GM23338 (cell line): ENCODE measurements around the gene COIL. TPM values are rescaled to one million over a fixed set of nuclear protein-coding genes. Genes with fewer than 3 reads are reported as not detected.

Experiments
- ATAC-seq: fragments of 200-7000 bp; cut with Tn5 transposase; 3 replicates; pipeline ENCODE4 v1.9.1; 2020
- DNase-seq: peaks from one replicate; pipeline ENCODE4 v3.0.0-alpha.2; 2015; ENCODE audit warnings: low spot score
- H2AFZ ChIP-seq: fragments of 200-600 bp; sonication (generic); 2 replicates; pipeline ENCODE4 v1.8.0; 2016; ENCODE audit warnings: antibody characterized with exemption, mild to moderate bottlenecking, moderate library complexity
- H3F3A ChIP-seq: fragments of 200-600 bp; sonication (generic); replicated peaks from 2 replicates; pipeline ENCODE4 v1.8.0; 2017; ENCODE audit warnings: antibody characterized with exemption, mixed run types, low read depth
- H3K27ac ChIP-seq: fragments of 200-600 bp; sonication (generic); 2 replicates; pipeline ENCODE4 v1.6.1; 2016; ENCODE audit warnings: low read depth
- H3K27me3 ChIP-seq: fragments of 200-600 bp; sonication (generic); 2 replicates; pipeline ENCODE4 v1.8.0; 2016; ENCODE audit warnings: mild to moderate bottlenecking, mixed run types, moderate library complexity; ENCODE audit not compliant: insufficient read depth
- H3K36me3 ChIP-seq: fragments of 200-600 bp; sonication (generic); 2 replicates; pipeline ENCODE4 v1.8.0; 2016; ENCODE audit warnings: mild to moderate bottlenecking; ENCODE audit not compliant: insufficient read depth
- H3K4me1 ChIP-seq: fragments of 200-600 bp; sonication (generic); 2 replicates; pipeline ENCODE4 v1.8.0; 2016; ENCODE audit warnings: mild to moderate bottlenecking, moderate library complexity; ENCODE audit not compliant: insufficient read depth
- H3K4me2 ChIP-seq: fragments of 200-600 bp; sonication (generic); 2 replicates; pipeline ENCODE4 v1.7.1; 2017; ENCODE audit warnings: mixed run types
- H3K4me3 ChIP-seq: fragments of 200-600 bp; sonication (generic); 2 replicates; pipeline ENCODE4 v1.6.1; 2016; ENCODE audit warnings: mixed run types
- H3K79me2 ChIP-seq: fragments of 200-600 bp; sonication (generic); replicated peaks from 2 replicates; pipeline ENCODE4 v1.8.0; 2017; ENCODE audit warnings: mild to moderate bottlenecking; ENCODE audit not compliant: insufficient read depth
- H3K9me2 ChIP-seq: fragments of 200-600 bp; sonication (generic); 2 replicates; pipeline ENCODE4 v1.8.0; 2017; ENCODE audit not compliant: insufficient read depth
- H4K20me1 ChIP-seq: fragments of 200-600 bp; sonication (generic); replicated peaks from 2 replicates; pipeline ENCODE4 v1.8.0; 2017; ENCODE audit warnings: mild to moderate bottlenecking; ENCODE audit not compliant: insufficient read depth
- H3K27ac Mint-ChIP-seq: 2 replicates; pipeline ENCODE4 v1.8.0; 2020; ENCODE audit warnings: inconsistent platforms, mild to moderate bottlenecking, moderate library complexity, mixed read lengths
- H3K27me3 Mint-ChIP-seq: 3 replicates; pipeline ENCODE4 v1.8.0; 2022; ENCODE audit warnings: low read depth, mild to moderate bottlenecking, moderate library complexity, mixed read lengths, inconsistent platforms; ENCODE audit not compliant: insufficient read depth, poor library complexity
- H3K36me3 Mint-ChIP-seq: 3 replicates; pipeline ENCODE4 v1.8.0; 2021; ENCODE audit warnings: low read depth, mild to moderate bottlenecking, inconsistent platforms, moderate library complexity, mixed read lengths
- H3K4me1 Mint-ChIP-seq: 3 replicates; pipeline ENCODE4 v1.8.0; 2020; ENCODE audit warnings: mild to moderate bottlenecking, inconsistent platforms, mixed read lengths
- H3K4me3 Mint-ChIP-seq: 3 replicates; pipeline ENCODE4 v1.8.0; 2021; ENCODE audit warnings: moderate library complexity, mild to moderate bottlenecking, inconsistent platforms, mixed read lengths
- H3K9me3 Mint-ChIP-seq: 3 replicates; pipeline ENCODE4 v1.8.0; 2020; ENCODE audit warnings: moderate library complexity, mild to moderate bottlenecking, inconsistent platforms, mixed read lengths
- EZH2 ChIP-seq: fragments of 200-600 bp; sonication (generic); IDR thresholded peaks from one replicate; pipeline ENCODE4 v1.8.0; 2017; ENCODE audit warnings: antibody characterized with exemption, mild to moderate bottlenecking, low read depth; ENCODE audit not compliant: unreplicated experiment
- JUNB ChIP-seq: IDR thresholded peaks from one replicate; pipeline ENCODE4 v1.6.1; 2016; ENCODE audit warnings: antibody characterized with exemption; ENCODE audit not compliant: unreplicated experiment
- NANOG ChIP-seq: IDR thresholded peaks from 2 replicates; pipeline ENCODE4 v1.6.1; 2016; ENCODE audit warnings: antibody characterized with exemption, borderline replicate concordance
- POLR2AphosphoS5 ChIP-seq: IDR thresholded peaks from 2 replicates; pipeline ENCODE4 v1.6.1; 2016; ENCODE audit warnings: antibody characterized with exemption, low read depth
- STAT1 ChIP-seq: IDR thresholded peaks from one replicate; pipeline ENCODE4 v1.6.1; 2016; ENCODE audit warnings: antibody characterized with exemption; ENCODE audit not compliant: unreplicated experiment
- ZNF114 ChIP-seq: fragments of 250-450 bp; sonication (Bioruptor Pico); IDR thresholded peaks from 2 replicates; pipeline ENCODE4 v1.5.0; 2020; ENCODE audit warnings: mild to moderate bottlenecking, moderate library complexity
- ZNF331 ChIP-seq: fragments of 250-450 bp; sonication (Bioruptor Pico); IDR thresholded peaks from 2 replicates; pipeline ENCODE4 v1.5.0; 2020; ENCODE audit warnings: low read depth, mild to moderate bottlenecking, moderate library complexity
- polyA plus RNA-seq: library from polyadenylated mRNA; unstranded; fragments of >200 nt; fragmentation: Nextera tagmentation; extraction: Ambion mirVana; gene quantifications from 2 replicates; pipeline ENCODE4 v1.2.1, GENCODE V29; 2016
- total RNA-seq: library from RNA; depleted of rRNA; stranded (reverse); fragments of >200 nt; shearing (Covaris generic); gene quantifications from 2 replicates; pipeline ENCODE4 v1.2.3, GENCODE V29; 2014
- TF ChIP-seq, protein P1 (sequence below), 2 experiments: fragments of 200-600 bp in 1 of 2; sonication (generic) in 1 of 2; conservative IDR thresholded peaks; 2 replicates each; pipeline versions ENCODE4 v1.5.1 to v1.6.1; 2016 to 2017; ENCODE audit warnings: antibody characterized with exemption in 2 of 2, low read depth in 2 of 2, mild to moderate bottlenecking in 2 of 2, moderate library complexity in 1 of 2
- TF ChIP-seq, protein P2 (sequence below): IDR thresholded peaks from 2 replicates; pipeline ENCODE4 v1.6.1; 2016; ENCODE audit warnings: antibody characterized with exemption
- TF ChIP-seq, protein P3 (sequence below): IDR thresholded peaks from one replicate; pipeline ENCODE4 v1.6.1; 2018; ENCODE audit warnings: antibody characterized with exemption; ENCODE audit not compliant: unreplicated experiment
- TF ChIP-seq, protein P4 (sequence below): fragments of 250-450 bp; sonication (Bioruptor Pico); IDR thresholded peaks from 2 replicates; pipeline ENCODE4 v1.5.0; 2020; ENCODE audit warnings: mild to moderate bottlenecking, moderate library complexity

The COIL gene
- total and polyA plus RNA-seq, 2 experiments from 2014 or later: 18.5 to 32.2 TPM

DNA sequence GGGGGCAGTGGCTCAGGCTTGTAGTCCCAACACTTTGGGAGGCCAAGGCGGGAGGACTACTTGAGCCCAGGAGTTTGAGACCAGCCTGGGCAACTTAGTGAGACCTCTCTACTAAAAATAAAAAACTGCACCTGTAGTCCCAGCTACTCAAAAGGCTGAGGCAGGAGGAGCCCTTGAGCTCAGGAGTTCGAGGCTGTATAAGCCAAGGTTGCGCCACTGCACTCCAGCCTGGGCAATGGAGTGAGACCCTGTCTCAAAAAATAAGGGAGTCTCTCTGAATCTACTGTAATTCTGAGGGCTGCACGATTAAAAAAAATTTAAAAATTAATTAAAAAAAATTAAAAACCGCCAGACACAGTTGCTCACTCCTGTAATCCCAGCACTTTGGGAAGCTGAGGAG, 3.9 kb downstream of the COIL start (continued):
- TF ChIP-seq, protein P1, sequence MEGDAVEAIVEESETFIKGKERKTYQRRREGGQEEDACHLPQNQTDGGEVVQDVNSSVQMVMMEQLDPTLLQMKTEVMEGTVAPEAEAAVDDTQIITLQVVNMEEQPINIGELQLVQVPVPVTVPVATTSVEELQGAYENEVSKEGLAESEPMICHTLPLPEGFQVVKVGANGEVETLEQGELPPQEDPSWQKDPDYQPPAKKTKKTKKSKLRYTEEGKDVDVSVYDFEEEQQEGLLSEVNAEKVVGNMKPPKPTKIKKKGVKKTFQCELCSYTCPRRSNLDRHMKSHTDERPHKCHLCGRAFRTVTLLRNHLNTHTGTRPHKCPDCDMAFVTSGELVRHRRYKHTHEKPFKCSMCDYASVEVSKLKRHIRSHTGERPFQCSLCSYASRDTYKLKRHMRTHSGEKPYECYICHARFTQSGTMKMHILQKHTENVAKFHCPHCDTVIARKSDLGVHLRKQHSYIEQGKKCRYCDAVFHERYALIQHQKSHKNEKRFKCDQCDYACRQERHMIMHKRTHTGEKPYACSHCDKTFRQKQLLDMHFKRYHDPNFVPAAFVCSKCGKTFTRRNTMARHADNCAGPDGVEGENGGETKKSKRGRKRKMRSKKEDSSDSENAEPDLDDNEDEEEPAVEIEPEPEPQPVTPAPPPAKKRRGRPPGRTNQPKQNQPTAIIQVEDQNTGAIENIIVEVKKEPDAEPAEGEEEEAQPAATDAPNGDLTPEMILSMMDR (conservative IDR thresholded peaks at IDR 0.05; ENCODE audit: low read depth in 2 of 2): no peak

DNA sequence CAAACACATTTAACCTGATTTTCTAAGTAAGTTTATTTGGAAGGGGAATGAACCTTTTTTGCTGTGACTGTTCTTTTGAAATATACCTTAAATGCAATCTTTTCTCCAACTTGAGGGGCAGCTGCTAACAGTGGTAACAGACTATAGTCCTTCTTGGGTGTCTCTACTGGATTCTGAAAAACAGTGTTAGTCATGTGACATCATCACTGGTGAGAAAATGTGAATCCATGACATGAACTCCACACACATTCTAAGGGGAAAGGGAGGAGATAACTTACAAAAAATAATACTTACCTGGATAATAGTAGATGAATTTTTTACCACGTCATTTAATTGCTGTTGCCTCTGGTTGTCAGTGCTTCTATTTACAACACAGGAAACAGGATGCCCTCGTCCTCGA, 11.3 kb downstream of the COIL start:
- Histone ChIP-seq H3K36me3 (no peaks in the 10 kb centered on the region), H3K79me2 (peaks cover 14% of the 10 kb centered on the region)
- peaks cover 47% of the 10 kb centered on the region for H3K36me3 Mint-ChIP-seq
- TF ChIP-seq POLR2AphosphoS5 (no peak), STAT1 (no peak), ZNF331 (CRISPR knock-in tag) (no peak), EZH2 (no peak), NANOG (no peak), JUNB (no peak), ZNF114 (no peak)
- TF ChIP-seq, protein P2, sequence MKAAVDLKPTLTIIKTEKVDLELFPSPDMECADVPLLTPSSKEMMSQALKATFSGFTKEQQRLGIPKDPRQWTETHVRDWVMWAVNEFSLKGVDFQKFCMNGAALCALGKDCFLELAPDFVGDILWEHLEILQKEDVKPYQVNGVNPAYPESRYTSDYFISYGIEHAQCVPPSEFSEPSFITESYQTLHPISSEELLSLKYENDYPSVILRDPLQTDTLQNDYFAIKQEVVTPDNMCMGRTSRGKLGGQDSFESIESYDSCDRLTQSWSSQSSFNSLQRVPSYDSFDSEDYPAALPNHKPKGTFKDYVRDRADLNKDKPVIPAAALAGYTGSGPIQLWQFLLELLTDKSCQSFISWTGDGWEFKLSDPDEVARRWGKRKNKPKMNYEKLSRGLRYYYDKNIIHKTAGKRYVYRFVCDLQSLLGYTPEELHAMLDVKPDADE: no peak
- TF ChIP-seq, protein P1 (conservative IDR thresholded peaks at IDR 0.05; ENCODE audit: low read depth in 2 of 2): no peak
- TF ChIP-seq, protein P3, sequence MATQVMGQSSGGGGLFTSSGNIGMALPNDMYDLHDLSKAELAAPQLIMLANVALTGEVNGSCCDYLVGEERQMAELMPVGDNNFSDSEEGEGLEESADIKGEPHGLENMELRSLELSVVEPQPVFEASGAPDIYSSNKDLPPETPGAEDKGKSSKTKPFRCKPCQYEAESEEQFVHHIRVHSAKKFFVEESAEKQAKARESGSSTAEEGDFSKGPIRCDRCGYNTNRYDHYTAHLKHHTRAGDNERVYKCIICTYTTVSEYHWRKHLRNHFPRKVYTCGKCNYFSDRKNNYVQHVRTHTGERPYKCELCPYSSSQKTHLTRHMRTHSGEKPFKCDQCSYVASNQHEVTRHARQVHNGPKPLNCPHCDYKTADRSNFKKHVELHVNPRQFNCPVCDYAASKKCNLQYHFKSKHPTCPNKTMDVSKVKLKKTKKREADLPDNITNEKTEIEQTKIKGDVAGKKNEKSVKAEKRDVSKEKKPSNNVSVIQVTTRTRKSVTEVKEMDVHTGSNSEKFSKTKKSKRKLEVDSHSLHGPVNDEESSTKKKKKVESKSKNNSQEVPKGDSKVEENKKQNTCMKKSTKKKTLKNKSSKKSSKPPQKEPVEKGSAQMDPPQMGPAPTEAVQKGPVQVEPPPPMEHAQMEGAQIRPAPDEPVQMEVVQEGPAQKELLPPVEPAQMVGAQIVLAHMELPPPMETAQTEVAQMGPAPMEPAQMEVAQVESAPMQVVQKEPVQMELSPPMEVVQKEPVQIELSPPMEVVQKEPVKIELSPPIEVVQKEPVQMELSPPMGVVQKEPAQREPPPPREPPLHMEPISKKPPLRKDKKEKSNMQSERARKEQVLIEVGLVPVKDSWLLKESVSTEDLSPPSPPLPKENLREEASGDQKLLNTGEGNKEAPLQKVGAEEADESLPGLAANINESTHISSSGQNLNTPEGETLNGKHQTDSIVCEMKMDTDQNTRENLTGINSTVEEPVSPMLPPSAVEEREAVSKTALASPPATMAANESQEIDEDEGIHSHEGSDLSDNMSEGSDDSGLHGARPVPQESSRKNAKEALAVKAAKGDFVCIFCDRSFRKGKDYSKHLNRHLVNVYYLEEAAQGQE: no peak
- TF ChIP-seq, protein P4, sequence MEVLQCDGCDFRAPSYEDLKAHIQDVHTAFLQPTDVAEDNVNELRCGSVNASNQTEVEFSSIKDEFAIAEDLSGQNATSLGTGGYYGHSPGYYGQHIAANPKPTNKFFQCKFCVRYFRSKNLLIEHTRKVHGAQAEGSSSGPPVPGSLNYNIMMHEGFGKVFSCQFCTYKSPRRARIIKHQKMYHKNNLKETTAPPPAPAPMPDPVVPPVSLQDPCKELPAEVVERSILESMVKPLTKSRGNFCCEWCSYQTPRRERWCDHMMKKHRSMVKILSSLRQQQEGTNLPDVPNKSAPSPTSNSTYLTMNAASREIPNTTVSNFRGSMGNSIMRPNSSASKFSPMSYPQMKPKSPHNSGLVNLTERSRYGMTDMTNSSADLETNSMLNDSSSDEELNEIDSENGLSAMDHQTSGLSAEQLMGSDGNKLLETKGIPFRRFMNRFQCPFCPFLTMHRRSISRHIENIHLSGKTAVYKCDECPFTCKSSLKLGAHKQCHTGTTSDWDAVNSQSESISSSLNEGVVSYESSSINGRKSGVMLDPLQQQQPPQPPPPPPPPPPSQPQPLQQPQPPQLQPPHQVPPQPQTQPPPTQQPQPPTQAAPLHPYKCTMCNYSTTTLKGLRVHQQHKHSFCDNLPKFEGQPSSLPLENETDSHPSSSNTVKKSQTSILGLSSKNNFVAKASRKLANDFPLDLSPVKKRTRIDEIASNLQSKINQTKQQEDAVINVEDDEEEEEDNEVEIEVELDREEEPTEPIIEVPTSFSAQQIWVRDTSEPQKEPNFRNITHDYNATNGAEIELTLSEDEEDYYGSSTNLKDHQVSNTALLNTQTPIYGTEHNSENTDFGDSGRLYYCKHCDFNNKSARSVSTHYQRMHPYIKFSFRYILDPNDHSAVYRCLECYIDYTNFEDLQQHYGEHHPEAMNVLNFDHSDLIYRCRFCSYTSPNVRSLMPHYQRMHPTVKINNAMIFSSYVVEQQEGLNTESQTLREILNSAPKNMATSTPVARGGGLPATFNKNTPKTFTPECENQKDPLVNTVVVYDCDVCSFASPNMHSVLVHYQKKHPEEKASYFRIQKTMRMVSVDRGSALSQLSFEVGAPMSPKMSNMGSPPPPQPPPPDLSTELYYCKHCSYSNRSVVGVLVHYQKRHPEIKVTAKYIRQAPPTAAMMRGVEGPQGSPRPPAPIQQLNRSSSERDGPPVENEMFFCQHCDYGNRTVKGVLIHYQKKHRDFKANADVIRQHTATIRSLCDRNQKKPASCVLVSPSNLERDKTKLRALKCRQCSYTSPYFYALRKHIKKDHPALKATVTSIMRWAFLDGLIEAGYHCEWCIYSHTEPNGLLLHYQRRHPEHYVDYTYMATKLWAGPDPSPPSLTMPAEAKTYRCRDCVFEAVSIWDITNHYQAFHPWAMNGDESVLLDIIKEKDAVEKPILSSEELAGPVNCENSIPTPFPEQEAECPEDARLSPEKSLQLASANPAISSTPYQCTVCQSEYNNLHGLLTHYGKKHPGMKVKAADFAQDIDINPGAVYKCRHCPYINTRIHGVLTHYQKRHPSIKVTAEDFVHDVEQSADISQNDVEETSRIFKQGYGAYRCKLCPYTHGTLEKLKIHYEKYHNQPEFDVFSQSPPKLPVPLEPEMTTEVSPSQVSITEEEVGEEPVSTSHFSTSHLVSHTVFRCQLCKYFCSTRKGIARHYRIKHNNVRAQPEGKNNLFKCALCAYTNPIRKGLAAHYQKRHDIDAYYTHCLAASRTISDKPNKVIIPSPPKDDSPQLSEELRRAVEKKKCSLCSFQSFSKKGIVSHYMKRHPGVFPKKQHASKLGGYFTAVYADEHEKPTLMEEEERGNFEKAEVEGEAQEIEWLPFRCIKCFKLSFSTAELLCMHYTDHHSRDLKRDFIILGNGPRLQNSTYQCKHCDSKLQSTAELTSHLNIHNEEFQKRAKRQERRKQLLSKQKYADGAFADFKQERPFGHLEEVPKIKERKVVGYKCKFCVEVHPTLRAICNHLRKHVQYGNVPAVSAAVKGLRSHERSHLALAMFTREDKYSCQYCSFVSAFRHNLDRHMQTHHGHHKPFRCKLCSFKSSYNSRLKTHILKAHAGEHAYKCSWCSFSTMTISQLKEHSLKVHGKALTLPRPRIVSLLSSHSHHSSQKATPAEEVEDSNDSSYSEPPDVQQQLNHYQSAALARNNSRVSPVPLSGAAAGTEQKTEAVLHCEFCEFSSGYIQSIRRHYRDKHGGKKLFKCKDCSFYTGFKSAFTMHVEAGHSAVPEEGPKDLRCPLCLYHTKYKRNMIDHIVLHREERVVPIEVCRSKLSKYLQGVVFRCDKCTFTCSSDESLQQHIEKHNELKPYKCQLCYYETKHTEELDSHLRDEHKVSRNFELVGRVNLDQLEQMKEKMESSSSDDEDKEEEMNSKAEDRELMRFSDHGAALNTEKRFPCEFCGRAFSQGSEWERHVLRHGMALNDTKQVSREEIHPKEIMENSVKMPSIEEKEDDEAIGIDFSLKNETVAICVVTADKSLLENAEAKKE (CRISPR knock-in tag): no peak

More for the DNA sequence above, 11.3 kb downstream of the COIL start:
- Mint-ChIP-seq H3K4me3 (no peak overlapping the region), H3K9me3 (no peaks in the 10 kb centered on the region), H3K27me3 (peaks cover 5% of the 10 kb centered on the region), H3K4me1 (no peaks in the 10 kb centered on the region), H3K27ac (no peak overlapping the region)
- Histone ChIP-seq H3K4me3 (no peak overlapping the region), H2AFZ (no peak overlapping the region), H3F3A (no peaks in the 10 kb centered on the region), H3K27me3 (no peaks in the 10 kb centered on the region), H3K9me2 (no peaks in the 10 kb centered on the region), H4K20me1 (no peaks in the 10 kb centered on the region; the same call in 1 of the 2 replicates), H3K4me1 (no peaks in the 10 kb centered on the region), H3K4me2 (no peak overlapping the region), H3K27ac (no peak overlapping the region)
- no peak for DNase-seq
- no peak for ATAC-seq
